ENCODE data around the gene GDPD1.
"Not testable (repeated sequence)": the region's sequence is repeated elsewhere in the genome, so short reads cannot be mapped to it uniquely, and the experiment has no call there.

Gene GDPD1

GRCh38 chr17:59220328-59221158 is at the start of gene GDPD1:
GDPD1 (plus strand) TSS chr17:59220511; CDS start chr17:59220610, 99 bp downstream.
- peak; percentile 88 for DNase-seq

- DNase-seq = no peak
Measured at GRCh38 chr17:59172436-59173004, 47.8 kb upstream of the GDPD1 start.

- no peak for DNase-seq
Measured at GRCh38 chr17:59174671-59175070, 45.6 kb upstream of the GDPD1 start.

GRCh38 chr17:59175076-59175475 is 45.2 kb upstream of the GDPD1 start:
- DNase-seq = no peak

- no peak for DNase-seq
Measured at GRCh38 chr17:59178266-59178985, 41.9 kb upstream of the GDPD1 start.

GRCh38 chr17:59179601-59180000 is 40.7 kb upstream of the GDPD1 start:
- not testable (repeated sequence) for DNase-seq

GRCh38 chr17:59180626-59181025 is 39.7 kb upstream of the GDPD1 start:
- DNase-seq = no peak

GRCh38 chr17:59181481-59181880 is 38.8 kb upstream of the GDPD1 start:
- no peak for DNase-seq

- no peak for DNase-seq
Measured at GRCh38 chr17:59185997-59186396, 34.3 kb upstream of the GDPD1 start.

- DNase-seq = no peak
Measured at GRCh38 chr17:59186850-59187249, 33.5 kb upstream of the GDPD1 start.

- no peak for DNase-seq
Measured at GRCh38 chr17:59190806-59191205, 29.5 kb upstream of the GDPD1 start.

GRCh38 chr17:59193336-59193862 is 26.9 kb upstream of the GDPD1 start:
- DNase-seq = no peak

GRCh38 chr17:59199398-59199797 is 20.9 kb upstream of the GDPD1 start:
- no peak for DNase-seq

- DNase-seq = no peak
Measured at GRCh38 chr17:59202320-59202719, 18.0 kb upstream of the GDPD1 start.

- DNase-seq = no peak
Measured at GRCh38 chr17:59219370-59219769, 941 bp upstream of the GDPD1 start.

- DNase-seq = no peak
Measured at GRCh38 chr17:59219992-59220327, 351 bp upstream of the GDPD1 start.

- DNase-seq = no peak
Measured at GRCh38 chr17:59221159-59221847, 992 bp downstream of the GDPD1 start.

- no peak for DNase-seq
Measured at GRCh38 chr17:59223813-59224212, 3.5 kb downstream of the GDPD1 start.

GRCh38 chr17:59228588-59228987 is 8.3 kb downstream of the GDPD1 start:
- not testable (repeated sequence) for DNase-seq

- DNase-seq = no peak
Measured at GRCh38 chr17:59230764-59231163, 10.5 kb downstream of the GDPD1 start.

- no peak for DNase-seq
Measured at GRCh38 chr17:59234631-59235030, 14.3 kb downstream of the GDPD1 start.

GRCh38 chr17:59238906-59239305 is 18.6 kb downstream of the GDPD1 start:
- DNase-seq = no peak

GRCh38 chr17:59244081-59244480 is 23.8 kb downstream of the GDPD1 start:
- DNase-seq = no peak

Data from MV-4-11 (cell line).